GM19025 (cell line): Measurements from ENCODE around the gene HDAC4.

Experiments
- ATAC-seq: cut with Tn5 transposase; IDR thresholded peaks from one replicate; pipeline ENCODE4 v1.9.1; 2021; ENCODE audit warnings: mild to moderate bottlenecking, low read depth, moderate library complexity; ENCODE audit not compliant: unreplicated experiment

HDAC4 gene

DNA sequence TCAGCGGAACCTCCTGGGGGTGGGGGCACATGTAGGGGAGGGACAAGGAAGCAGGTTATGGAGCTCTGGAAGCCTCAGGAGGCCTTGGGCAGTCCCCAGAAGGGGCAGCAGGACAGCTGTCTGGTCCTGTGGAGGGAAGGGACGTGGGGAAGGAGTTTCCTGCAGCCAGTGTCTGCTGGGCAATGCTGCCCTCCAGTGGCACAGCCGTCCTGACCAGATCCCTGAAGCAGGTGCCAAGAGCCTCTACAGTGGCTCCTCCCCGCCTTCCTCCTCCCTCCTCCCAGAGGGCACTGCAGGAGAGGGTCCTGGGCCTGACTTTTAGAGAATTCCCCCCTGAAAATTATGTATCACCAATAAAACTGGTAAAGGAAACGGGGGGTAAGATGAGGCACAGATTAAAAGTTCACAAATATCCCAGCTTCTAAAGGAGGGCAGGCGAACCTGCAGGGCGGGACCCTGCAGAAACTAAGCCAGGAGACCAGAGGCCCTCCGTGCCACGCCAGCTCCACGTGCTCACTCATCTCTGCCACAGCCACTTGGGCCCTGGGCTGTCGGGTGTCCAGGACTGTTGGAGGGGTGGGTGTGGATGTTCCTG is 294.4 kb downstream of the HDAC4 start:
- ATAC-seq: no peak

DNA sequence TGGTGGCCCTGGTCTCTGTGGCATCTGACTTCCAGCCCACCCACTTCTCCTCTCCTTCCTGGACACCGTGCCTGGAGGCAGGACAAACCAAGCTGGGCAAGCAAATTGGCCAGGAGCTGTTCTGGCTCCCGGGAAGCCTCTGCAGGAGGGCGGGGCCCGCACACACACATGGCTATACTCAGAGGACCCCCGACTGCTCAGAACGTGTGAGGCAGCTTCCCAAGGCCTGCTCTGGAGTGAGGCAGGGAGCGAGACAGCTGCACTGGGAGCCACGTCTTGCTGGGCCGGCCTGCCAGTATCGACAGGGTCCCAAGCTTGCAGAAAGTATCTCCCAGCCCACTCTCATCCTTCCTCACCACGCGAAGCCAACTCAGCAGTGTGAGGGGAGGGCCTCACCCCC is 295.6 kb downstream of the HDAC4 start:
- no peak for ATAC-seq

DNA sequence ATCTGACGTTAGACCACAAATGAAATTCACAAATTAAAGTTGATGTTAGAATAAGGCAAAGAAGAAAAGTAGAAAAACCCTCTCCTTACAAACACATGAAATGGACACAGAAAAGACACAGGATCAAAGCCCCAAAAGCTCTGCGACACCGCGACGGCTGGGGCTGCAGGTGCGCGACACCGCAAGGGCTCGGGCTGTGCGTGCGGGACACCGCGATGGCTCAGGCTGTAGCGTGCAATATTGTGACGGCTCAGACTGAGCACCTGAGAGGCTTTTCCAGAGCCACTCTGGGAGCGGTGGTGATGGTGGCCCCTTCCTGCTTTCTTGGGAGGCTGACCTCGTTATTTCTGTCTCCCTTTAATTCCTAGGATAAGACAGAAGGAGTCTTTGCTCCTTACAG is 296.0 kb downstream of the HDAC4 start:
- no peak for ATAC-seq

DNA sequence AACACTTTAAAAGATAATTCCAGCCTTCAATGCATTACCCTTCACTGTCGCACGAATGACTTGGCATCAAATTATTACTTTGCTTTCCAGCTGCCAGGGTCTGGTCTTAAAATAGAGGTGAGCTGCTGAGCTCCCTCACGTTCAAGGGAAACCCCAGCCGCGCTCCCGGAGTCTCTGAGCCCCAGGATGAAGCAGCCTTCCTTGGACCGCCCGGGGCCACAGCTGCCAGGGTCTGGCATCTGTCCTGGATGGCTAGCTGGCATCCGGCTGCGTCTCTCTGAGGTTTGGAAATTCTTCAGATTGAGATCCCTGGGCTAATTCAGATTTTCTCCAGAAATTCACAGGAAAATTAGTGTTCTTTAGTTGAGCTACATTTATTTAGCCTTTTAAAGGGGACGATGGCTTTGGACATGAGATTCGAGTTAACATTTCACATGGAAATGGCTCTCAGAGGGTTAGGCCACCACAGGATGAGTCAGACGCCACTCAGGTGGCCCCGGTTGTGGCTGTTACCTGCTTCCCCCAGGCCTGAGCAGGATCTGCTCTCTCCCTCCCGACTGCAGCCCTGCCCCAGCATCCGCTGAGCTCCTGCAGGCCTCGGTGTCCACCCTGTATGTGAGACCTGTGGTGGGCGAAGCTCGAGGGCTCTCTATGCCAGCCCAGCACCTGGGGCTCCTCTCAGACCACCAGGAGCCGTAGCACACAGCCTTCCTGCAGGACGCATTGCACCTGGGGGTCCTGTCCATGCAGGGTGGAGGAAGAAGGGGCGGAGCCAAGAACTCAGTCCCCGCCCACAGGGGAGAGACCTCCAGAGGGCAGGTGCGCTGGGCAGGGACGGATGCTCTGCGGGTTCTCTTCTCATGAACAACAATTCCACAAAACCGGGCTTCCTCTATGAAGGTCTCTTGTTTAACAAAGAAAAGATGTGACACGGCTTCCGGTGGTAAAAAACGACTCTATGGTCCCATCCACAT is 297.4 kb downstream of the HDAC4 start:
- no peak for ATAC-seq

DNA sequence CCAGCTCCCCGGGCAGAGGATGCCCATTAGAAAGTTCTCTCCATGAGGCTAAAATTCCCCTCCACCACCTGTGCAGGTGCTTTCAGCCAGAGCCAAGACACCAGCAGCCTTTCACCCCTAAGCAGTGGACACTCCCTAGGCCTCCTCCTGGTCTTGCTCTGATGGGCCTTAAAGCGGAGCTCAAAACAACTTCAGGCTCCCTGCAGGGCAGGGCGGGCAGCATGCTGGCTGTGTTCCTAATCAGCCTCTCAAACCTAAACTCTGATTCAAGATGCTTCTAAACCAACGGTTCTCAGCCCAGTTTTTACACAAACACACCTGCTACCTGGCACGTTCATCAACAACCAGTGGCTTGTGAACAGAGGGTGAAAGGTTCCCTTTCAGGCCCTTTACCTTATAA is 298.6 kb downstream of the HDAC4 start:
- no peak for ATAC-seq

DNA sequence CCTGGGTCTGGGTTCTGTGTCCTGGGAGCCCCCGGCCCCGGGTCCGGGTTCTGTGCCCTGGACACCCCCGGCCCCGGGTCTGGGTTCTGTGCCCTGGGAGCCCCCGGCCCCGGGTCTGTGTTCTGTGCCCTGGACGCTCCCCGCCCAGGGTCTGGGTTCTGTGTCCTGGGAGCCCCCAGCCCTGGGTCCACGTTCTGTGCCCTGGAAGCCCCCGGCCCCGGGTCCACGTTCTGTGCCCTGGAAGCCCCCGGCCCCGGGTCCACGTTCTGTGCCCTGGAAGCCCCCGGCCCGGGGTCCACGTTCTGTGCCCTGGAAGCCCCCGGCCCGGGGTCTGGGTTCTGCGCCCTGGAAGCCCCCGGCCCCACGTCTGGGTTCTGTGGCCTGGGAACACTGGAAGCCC is 299.0 kb downstream of the HDAC4 start:
- ATAC-seq: no peak

DNA sequence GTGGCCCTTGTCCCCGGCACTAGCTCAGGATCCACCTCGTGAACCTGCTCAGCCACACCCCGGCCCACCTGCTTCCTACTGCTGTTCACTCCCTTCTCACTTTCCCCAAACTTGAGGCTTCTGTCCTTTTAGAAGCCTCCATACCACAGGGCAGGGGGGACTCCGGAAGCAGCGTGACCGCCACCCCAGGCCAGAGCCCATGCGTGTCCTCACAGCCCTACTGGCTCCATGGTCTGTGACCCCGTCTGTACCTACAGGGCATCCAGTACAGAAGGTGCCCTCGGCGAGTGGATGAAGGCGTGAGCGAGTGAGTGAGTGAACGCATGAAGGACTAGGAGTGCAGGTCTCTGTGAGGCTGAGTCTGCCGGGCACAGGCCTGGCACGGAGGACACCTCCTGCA is 299.7 kb downstream of the HDAC4 start:
- ATAC-seq: no peak

DNA sequence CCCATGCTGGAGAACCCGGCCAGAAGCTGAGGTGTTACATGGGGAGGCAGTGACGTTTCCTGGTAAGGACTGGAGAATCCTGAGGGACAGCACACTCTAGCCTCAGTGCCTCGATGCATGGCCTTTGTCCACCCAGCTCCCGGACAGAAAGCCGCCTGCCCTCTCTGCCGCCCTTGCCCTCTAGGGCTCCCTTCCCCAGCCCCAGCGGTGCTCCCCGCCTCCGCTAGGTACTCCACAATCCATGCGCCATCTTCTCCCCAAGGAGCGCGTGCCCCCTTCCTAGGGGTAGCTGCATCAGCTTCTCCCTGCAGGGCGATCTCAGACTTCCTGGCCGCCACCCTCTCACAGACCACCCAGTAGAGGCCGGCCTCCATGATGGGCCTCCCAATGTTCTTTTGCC is 301.3 kb downstream of the HDAC4 start:
- ATAC-seq: no peak

DNA sequence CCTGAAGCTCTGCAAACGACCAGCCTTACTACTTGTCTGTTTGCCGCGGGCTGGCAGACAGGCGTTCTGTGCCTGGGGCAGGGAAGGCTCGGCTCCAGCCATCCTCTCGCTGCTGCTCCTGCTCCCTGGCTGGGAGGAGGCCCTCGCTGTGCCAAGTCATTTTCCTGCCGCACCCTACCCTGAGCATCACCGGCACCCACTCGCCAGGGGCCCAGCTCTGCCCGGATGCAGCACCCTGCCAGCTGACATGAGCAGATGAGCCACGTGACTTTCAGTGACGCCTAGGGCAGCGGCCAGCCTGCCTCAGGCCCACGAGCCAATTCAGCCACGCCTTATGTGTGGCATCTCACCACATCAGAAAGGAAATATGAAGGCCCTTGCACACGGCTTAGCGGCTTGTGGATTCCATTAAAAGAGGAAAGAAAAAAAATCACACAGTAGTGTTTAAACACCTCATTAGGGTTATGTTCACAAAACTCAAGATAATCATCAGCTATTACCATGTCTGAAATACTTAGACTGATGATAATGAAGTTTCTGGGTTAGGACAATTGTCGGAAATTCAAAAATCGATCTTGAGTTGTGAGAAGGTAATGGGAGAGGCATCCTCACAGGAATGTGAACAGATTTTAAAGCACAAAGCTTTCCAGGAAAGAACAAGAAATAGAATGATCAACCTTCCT is 302.4 kb downstream of the HDAC4 start:
- no peak for ATAC-seq

DNA sequence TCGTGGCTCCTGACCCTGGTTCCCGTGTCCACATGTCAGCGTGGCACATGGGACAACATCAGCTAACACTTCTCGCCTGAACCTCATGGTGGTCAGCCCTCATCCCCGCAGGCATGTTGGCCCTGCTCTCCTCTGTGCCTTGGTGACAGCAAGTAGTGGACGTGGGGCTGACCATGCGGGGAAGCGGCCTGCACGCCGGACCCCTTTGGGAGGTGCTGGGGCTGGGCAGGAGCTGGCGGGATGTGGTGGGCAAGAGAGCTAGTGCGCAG is 303.5 kb downstream of the HDAC4 start:
- ATAC-seq: no peak

DNA sequence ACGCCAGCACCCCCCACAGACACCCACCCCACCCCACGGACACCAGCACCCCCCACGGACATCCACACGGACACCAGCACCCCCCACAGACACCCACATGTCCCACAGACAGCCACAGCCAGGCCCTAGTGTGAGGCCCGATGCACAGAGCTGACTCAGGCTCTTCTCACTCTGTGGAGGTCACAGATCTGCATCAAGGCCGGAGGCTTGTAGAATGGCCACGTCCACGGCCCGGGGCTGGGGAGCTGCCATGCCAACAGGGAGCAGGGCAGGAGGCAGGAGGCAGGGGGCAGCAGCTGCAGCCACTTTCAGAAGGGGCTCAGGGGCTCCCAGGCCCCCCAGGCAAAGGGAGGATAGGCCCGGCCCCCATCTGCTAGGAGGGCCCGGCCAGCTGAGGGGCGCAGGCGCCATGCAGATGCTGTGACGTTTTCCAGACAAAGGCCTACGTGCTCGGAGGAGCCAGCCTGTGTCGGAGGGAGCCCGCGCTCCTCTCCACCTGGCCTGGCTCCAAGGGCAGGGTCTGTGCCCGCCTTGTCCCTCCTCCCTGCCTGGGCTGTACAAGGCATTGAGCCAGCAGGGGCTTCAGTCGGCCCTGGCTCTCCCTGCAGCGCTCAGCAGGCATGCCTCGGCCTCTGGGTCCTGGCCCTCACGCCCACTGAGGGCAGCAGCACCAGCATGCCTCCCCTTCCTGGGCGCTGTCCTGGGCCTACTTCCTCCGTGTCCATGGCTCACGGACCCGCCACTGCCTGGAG is 304.0 kb downstream of the HDAC4 start:
- no peak for ATAC-seq

DNA sequence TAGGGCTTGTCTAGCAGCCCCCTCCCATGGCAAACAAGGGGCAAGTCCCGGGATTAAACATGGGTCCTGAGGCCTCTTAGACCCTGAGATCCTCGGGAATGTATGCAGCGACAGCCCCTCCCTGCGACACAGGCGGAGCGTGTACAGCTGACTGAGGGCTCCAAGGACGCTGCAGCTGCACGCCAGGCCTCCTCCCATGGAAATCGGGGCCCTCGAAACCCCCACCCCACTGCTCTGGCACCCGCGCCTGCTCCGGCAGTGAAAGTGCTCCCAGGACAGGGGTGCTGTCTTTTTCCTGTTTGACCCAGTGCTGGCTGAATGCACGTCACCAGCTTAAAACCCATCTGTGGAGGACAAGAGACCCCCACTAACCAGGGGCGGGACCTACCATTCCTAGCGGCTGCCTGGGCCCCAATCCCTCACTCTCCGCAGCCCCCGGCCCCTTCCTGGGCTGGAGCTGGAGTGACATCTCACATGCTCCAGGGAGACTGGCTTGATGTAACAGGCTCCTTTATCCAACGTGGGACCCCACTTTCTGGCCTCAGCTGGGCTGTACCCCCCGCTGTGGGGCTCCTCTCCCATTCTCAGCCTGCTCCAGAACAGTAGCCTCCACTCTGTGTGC is 305.2 kb downstream of the HDAC4 start:
- ATAC-seq: no peak

DNA sequence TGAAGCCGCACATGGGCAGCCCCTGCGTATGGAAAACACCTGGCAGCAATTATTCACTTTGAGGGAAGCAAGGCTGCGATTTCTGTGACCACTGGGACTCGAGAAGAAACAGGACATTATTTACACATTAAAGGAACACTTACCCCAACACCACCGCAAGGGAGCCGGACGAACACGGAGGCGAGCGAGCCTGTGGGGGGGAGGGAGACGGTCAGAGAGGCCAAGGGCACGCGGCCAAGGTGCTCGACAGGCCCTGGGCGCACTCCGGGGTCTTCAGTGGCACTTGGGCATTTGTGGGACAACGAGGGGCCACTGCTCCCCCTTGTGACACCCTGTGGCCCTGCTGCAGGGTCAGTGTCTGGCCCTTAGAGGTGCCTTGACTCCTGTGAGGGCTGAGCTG is 306.0 kb downstream of the HDAC4 start:
- no peak for ATAC-seq

DNA sequence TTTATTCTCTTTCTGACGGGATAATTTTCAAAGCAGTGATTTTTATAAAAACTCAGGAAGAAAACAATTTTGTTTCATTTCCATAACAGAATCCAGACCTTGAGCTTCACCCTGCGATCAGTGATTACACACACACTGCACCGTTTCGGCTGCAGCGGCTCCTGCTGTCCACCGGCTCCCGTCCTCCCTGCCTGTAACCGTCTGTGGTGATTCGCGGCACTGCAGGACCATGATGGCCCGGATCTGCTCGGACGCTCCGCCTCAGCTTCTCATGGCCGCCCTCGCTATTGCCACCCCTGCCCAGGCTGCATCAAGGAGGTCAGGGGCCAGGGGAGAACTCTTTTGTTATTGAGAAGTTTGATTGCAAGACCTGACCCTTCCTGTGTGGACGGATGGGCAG is 306.9 kb downstream of the HDAC4 start:
- ATAC-seq: no peak

DNA sequence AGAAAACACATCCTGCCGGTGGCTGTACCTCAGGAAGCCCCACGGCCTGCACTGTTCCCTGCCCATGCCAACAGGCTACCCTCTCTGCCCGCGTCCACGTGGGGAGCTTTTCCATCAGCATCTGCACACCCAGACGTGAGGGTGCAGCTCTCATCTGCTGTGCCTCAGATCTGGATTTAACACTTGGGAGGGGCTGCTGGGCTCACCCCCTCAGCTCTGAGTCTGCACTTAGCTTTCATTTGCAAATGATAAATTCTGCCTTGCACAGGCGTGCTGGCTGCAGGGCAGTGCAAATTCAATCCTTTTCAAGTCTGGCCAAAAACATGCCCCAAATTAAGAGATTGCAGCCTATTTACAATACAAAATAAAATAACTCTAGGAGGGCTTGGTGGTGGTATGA is 307.3 kb downstream of the HDAC4 start:
- ATAC-seq: no peak

DNA sequence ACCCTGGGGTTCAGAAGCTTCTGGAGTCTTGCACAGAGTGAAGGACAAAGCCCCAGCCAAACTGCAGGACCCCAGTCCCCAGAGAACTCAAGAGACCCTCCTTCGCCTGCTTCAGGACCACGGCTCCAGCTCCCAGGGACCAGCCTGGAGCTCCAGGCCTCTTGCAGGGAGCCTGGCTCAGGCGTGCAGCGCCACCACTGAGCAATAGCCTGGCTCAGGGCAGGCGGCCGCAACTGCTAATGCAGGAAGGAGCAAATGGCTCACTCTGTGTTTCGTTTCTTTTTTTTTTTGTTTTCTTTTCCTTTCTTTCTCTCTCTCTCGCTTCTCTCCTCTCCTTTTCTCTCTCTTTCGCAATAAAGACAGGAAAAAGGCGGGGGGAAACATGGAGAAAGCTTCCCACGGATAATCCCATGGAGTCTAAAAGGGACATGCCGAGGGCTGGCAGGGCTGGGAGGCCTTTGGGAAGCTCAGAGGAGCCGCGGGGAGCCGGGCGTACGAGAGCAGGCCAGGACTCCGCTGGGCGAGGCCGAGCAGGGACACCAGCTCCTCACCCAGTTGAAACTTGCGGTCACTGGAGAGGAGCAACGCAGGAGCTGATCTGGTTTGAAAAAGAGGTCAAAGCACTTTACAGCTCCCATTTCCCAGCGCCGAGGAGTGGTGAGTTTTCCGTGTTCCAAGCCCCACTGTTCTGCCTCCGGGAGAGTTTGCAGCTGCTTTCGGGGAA is 308.1 kb downstream of the HDAC4 start:
- no peak for ATAC-seq

DNA sequence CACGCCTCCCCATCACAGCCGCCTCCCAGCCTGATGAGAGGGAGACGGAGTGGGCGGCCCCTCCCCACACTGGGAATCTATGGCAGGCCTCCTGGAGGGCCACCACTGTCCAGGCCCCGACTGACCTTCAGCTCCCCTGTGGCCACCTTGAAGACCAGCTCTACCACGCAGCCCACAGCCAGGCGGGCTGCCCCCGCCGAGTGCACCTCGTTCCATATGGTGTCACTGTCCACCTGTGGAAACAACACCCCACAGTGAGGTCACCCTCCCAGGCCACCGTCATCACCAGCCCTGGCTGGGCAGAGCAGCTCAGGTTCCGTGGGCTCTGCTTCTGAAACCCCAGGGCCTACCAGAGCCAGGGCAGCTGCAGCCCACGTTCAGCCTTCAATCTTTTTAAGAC is 310.9 kb downstream of the HDAC4 start:
- ATAC-seq: no peak

DNA sequence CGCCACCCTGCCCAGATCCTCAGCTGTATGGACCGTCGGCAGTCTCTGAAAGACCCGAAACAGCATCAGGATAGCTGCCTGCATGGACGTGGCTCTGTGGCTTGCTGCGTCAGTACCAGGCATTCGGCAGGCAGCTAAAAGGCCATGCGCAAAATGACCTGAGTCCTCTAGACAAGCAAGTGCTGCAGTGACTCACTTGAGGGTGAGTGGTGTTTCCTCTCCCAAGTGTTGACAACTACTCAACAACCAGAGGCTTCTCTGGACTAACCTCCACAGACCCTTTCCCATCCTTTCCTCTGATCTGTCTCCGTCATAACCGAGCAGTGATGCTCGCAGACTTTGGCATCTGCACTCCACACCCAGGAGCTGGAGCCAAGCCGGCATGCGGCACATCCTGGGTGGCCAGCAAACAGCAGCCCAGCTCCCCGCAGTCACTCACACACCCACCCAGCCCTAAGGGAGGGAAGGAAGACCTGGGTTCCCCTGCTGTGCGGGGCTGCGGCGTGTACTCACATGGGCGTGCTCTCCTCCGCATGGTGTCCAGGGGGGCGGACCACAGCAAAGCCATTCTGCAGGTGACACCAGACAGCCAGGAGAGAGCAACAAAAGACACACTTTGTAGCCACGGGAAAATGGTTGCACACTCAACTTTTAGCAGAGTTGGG is 313.6 kb downstream of the HDAC4 start:
- ATAC-seq: no peak

DNA sequence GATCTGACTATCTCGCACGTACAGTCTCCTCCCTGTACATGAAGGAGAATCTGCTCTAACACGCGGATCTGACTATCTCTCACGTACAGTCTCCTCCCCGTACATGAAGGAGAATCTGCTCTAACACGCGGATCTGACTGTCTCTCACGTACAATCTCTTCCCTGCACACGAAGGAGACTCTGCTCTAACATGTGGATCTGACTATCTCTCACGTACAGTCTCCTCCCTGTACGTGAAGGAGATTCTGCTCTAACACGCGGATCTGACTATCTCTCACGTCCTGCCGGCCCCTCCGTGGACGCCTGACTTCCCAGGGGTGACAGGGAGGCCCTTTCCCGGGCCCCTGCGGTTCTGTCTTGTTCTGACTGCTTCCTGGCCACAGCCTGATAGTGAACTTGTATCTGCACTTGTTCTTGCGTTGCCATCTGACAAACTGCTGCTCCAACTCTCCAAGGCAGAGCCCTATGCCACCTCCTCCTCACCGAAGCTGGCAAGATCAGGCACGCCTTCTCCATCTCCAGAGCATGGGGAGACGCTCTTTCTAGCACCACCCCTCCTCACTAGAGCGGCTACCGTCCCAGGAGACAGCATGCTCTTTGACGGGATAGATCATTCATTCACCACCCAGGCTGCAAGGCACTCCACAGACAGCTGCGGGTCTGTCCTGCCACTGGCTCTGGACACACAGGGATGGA is 314.3 kb downstream of the HDAC4 start:
- no peak for ATAC-seq
